HCT116 (cell line): ENCODE data around the gene DPP9.

Experiments
- ELF1 ChIP-seq: IDR thresholded peaks from 2 replicates; pipeline ENCODE4 v1.6.1; 2012; ENCODE audit warnings: low read depth, borderline replicate concordance
- JUND ChIP-seq: IDR thresholded peaks from 2 replicates; pipeline ENCODE4 v1.6.1; 2012
- POLR2AphosphoS5 ChIP-seq: IDR thresholded peaks from 2 replicates; pipeline ENCODE4 v1.6.1; 2011; ENCODE audit warnings: mild to moderate bottlenecking, low read depth, low read length, moderate library complexity
- TCF7L2 ChIP-seq: IDR thresholded peaks from 2 replicates; pipeline ENCODE4 v1.7.0; 2011; ENCODE audit warnings: borderline replicate concordance, inconsistent platforms; ENCODE audit not compliant: insufficient read depth, insufficient read length; ENCODE audit errors: extremely low read depth
- ZFX ChIP-seq: fragments of 450-650 bp; IDR thresholded peaks from 2 replicates; pipeline ENCODE4 v1.6.1; 2017
- TF ChIP-seq, protein P1 (sequence below): IDR thresholded peaks from 2 replicates; pipeline ENCODE4 v1.6.1; 2012
- TF ChIP-seq, protein P2 (sequence below), 3 experiments: fragments of 200-600 bp in 1 of 3; sonication (generic) in 1 of 3; IDR thresholded peaks in 2 of 3; conservative IDR thresholded peaks in 1 of 3; 2 replicates each; pipeline ENCODE4 v1.5.1; 2012 to 2017; ENCODE audit warnings: low read depth in 2 of 3, low read length in 2 of 3, antibody characterized with exemption in 1 of 3, borderline replicate concordance in 1 of 3, control low read depth in 1 of 3, mild to moderate bottlenecking in 1 of 3, mixed read lengths in 1 of 3, mixed run types in 1 of 3, moderate library complexity in 1 of 3; ENCODE audit not compliant: insufficient read depth in 1 of 3

DNA sequence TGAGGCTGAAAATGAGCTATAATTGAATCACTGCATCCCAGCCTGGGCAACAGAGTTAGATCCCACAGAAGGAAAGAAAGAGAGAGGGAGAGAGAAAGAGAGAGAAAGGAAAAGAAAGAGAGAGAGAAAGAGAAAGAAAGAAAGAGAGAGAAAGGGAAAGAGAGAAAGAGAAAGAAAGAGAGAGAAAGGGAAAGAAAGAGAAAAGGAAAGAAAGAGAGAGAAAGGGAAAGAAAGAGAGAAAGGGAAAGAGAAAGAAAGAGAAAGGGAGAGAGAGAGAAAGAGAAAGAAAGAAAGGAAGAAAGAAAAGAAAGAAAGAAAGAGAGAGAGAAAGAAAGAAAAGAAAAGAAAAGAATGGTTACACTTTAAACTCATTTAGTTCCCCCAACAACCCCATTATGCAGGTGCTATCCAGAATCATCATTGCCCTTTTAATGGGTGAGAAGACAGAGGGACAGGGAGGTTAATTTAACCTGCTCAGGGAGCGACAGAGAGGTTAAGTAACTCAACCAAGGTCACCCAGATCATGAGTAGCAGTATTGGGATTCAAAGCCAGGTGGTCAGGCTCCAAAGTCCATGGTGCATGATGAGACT is 10.2 kb upstream of the DPP9 start:
- TF ChIP-seq, protein P1, sequence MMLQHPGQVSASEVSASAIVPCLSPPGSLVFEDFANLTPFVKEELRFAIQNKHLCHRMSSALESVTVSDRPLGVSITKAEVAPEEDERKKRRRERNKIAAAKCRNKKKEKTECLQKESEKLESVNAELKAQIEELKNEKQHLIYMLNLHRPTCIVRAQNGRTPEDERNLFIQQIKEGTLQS = no peak
- TF ChIP-seq ELF1 (no peak), TCF7L2 (no peak), JUND (no peak), ZFX (no peak), POLR2AphosphoS5 (no peak)
- TF ChIP-seq, protein P2, sequence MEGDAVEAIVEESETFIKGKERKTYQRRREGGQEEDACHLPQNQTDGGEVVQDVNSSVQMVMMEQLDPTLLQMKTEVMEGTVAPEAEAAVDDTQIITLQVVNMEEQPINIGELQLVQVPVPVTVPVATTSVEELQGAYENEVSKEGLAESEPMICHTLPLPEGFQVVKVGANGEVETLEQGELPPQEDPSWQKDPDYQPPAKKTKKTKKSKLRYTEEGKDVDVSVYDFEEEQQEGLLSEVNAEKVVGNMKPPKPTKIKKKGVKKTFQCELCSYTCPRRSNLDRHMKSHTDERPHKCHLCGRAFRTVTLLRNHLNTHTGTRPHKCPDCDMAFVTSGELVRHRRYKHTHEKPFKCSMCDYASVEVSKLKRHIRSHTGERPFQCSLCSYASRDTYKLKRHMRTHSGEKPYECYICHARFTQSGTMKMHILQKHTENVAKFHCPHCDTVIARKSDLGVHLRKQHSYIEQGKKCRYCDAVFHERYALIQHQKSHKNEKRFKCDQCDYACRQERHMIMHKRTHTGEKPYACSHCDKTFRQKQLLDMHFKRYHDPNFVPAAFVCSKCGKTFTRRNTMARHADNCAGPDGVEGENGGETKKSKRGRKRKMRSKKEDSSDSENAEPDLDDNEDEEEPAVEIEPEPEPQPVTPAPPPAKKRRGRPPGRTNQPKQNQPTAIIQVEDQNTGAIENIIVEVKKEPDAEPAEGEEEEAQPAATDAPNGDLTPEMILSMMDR (IDR thresholded peaks at IDR 0.05 in 2 of 3, conservative IDR thresholded peaks at IDR 0.05 in 1 of 3; ENCODE audit: borderline replicate concordance in 1 of 3, insufficient read depth in 1 of 3, low read depth in 2 of 3, low read length in 2 of 3) = no peak
